PC-9 (cell line): ENCODE measurements around the gene EMC6. TPM values are rescaled to one million over a fixed set of nuclear protein-coding genes. Genes with fewer than 3 reads are reported as not detected.

Experiments
- BruUV-seq: library from RNA; stranded (reverse); fragments of 400-500 nt; replicated peaks from 2 replicates; lab custom pipeline; 2021; lab: Mats Ljungman, UMichigan
- CTCF ChIA-PET: fragments of 300-600 bp; sonication (Branson Sonifier 250); formaldehyde crosslinking; loops from one replicate; lab custom pipeline; 2022; ENCODE audit warnings: antibody characterized with exemption; lab: Charles Lee
- POLR2A ChIA-PET: fragments of 300-600 bp; sonication (Branson Sonifier 250); formaldehyde crosslinking; loops from one replicate; lab custom pipeline; 2022; ENCODE audit warnings: antibody characterized with exemption; ENCODE audit not compliant: unreplicated experiment; lab: Charles Lee
- DNase-seq, 2 experiments: peaks; one replicate each; pipeline versions ENCODE4 v3.0.0 to v3.0.0-alpha.2; 2015 to 2022; ENCODE audit warnings: mixed read lengths in 1 of 2
- H2AFZ ChIP-seq: fragments of 200-600 bp; sonication (generic); 2 replicates; pipeline ENCODE4 v1.8.1; 2017; ENCODE audit warnings: antibody characterized with exemption
- H3F3A ChIP-seq: fragments of 200-600 bp; sonication (generic); 2 replicates; pipeline ENCODE4 v1.8.1; 2017; ENCODE audit warnings: antibody characterized with exemption, mild to moderate bottlenecking, low read depth; ENCODE audit not compliant: insufficient read depth
- H3K27ac ChIP-seq: fragments of 200-600 bp; sonication (generic); 2 replicates; pipeline ENCODE4 v1.6.1; 2016; ENCODE audit warnings: mixed run types
- H3K27me3 ChIP-seq: fragments of 200-600 bp; sonication (generic); 2 replicates; pipeline ENCODE4 v1.6.1; 2016; ENCODE audit warnings: low read depth, mixed run types; ENCODE audit not compliant: insufficient read depth
- H3K36me3 ChIP-seq: fragments of 200-600 bp; sonication (generic); 2 replicates; pipeline ENCODE4 v1.6.1; 2016; ENCODE audit warnings: low read depth, mixed run types
- H3K4me1 ChIP-seq: fragments of 200-600 bp; sonication (generic); replicated peaks from 2 replicates; pipeline ENCODE4 v1.6.1; 2016; ENCODE audit warnings: mixed run types; ENCODE audit not compliant: insufficient read depth
- H3K4me2 ChIP-seq: fragments of 200-600 bp; sonication (generic); 2 replicates; pipeline ENCODE4 v1.6.1; 2017; ENCODE audit warnings: mixed run types
- H3K4me3 ChIP-seq: fragments of 200-600 bp; sonication (generic); 2 replicates; pipeline ENCODE4 v1.6.1; 2016; ENCODE audit warnings: mixed run types
- H3K79me2 ChIP-seq: fragments of 200-600 bp; sonication (generic); 2 replicates; pipeline ENCODE4 v1.6.1; 2017; ENCODE audit warnings: low read depth, mixed run types
- H3K9me2 ChIP-seq: fragments of 200-600 bp; sonication (generic); 2 replicates; pipeline ENCODE4 v1.8.1; 2017; ENCODE audit warnings: mild to moderate bottlenecking; ENCODE audit not compliant: insufficient read depth
- H3K9me3 ChIP-seq: fragments of 200-600 bp; sonication (generic); 2 replicates; pipeline ENCODE4 v1.8.1; 2016; ENCODE audit warnings: low read depth; ENCODE audit not compliant: insufficient read depth
- H4K20me1 ChIP-seq: fragments of 200-600 bp; sonication (generic); 2 replicates; pipeline ENCODE4 v1.8.1; 2017; ENCODE audit not compliant: insufficient read depth
- EZH2 ChIP-seq: fragments of 200-600 bp; sonication (generic); IDR thresholded peaks from 2 replicates; pipeline ENCODE4 v1.8.0; 2017; ENCODE audit warnings: antibody characterized with exemption, low read depth
- intact Hi-C: fragments of 100-400 bp; cut with micrococcal nuclease; formaldehyde crosslinking; loops from one replicate; pipeline ENCODE4 v1.10.0; 2022; ENCODE audit not compliant: unreplicated experiment
- total RNA-seq: library from RNA; stranded (reverse); gene quantifications from 2 replicates; pipeline ENCODE4 v1.2.3, GENCODE V29; 2021
- TF ChIP-seq, protein P1 (sequence below): fragments of 200-600 bp; sonication (generic); conservative IDR thresholded peaks from 2 replicates; pipeline ENCODE4 v1.6.1; 2017; ENCODE audit warnings: mixed run types, antibody characterized with exemption, mild to moderate bottlenecking, moderate library complexity

The EMC6 gene
- total RNA-seq, 1 experiment from 2014 or later = 89.9 TPM

- intact Hi-C loops = no loop called here
- Histone ChIP-seq H3K9me2 (no peaks in the 10 kb centered on the region; the same call in 1 of the 2 replicates), H3K27me3 (no peaks in the 10 kb centered on the region), H3K79me2 (no peaks in the 10 kb centered on the region), H2AFZ (no peak overlapping the region), H3K9me3 (no peaks in the 10 kb centered on the region), H3K4me1 (peaks cover 16% of the 10 kb centered on the region), H3K27ac (no peak overlapping the region), H3K4me3 (no peak overlapping the region), H3K4me2 (no peak overlapping the region), H3K36me3 (no peaks in the 10 kb centered on the region), H3F3A (peaks cover 18% of the 10 kb centered on the region; the same call in 1 of the 2 replicates), H4K20me1 (no peaks in the 10 kb centered on the region)
- no TSS peak for BruUV-seq
- POLR2A ChIA-PET = no interaction called here
- no peak for TF ChIP-seq EZH2
- TF ChIP-seq, protein P1, sequence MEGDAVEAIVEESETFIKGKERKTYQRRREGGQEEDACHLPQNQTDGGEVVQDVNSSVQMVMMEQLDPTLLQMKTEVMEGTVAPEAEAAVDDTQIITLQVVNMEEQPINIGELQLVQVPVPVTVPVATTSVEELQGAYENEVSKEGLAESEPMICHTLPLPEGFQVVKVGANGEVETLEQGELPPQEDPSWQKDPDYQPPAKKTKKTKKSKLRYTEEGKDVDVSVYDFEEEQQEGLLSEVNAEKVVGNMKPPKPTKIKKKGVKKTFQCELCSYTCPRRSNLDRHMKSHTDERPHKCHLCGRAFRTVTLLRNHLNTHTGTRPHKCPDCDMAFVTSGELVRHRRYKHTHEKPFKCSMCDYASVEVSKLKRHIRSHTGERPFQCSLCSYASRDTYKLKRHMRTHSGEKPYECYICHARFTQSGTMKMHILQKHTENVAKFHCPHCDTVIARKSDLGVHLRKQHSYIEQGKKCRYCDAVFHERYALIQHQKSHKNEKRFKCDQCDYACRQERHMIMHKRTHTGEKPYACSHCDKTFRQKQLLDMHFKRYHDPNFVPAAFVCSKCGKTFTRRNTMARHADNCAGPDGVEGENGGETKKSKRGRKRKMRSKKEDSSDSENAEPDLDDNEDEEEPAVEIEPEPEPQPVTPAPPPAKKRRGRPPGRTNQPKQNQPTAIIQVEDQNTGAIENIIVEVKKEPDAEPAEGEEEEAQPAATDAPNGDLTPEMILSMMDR = no peak
- CTCF ChIA-PET = interaction anchor here (1.1 kb wide), 1 partner anchor 15 kb away, joined by 9 read pairs; no protein-coding TSS in a partner anchor
- no peak for DNase-seq
Observed at GRCh38 chr17:3708366-3708765, 39.8 kb downstream of the EMC6 start.

DNA sequence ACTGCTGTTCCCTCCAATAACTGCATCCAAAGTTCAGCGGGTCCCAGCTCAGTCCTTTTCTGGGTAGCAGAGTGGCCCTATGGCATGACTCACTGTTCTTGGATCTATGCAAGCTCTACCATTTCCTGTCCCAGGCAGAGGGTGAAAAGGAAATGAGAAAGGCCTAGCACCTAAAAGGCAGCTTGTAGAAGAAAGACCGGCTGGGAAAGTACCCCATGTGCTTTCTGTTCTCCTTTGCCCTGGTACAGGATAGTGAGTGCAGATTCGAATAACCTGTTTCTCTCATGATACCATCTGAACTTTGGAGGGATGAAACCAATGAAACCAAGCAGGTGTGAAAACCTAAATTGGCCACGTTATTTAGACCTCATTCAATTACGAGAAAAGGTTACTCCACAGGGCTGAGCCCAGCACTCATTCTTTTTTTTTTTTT lies 42.4 kb downstream of the EMC6 start:
- H3K4me1 ChIP-seq = peaks cover 16% of the 10 kb centered on the region
- H3F3A ChIP-seq = peaks cover 18% of the 10 kb centered on the region; the same call in 1 of the 2 replicates
- intact Hi-C loops = no loop called here
- ChIA-PET CTCF (interaction anchor here (0.6 kb wide), 1 partner anchor 28 kb away, joined by 7 read pairs; no protein-coding TSS in a partner anchor), POLR2A (interaction anchor here (0.6 kb wide), 1 partner anchor 16 kb away, joined by 3 read pairs; no protein-coding TSS in a partner anchor)
- H3K9me2 ChIP-seq = no peaks in the 10 kb centered on the region; the same call in 1 of the 2 replicates
- peak; percentile 41 to 81 for DNase-seq
- no TSS peak for BruUV-seq
- no peak overlapping the region for H3K4me3 ChIP-seq
- no peak overlapping the region for H2AFZ ChIP-seq
- H4K20me1 ChIP-seq = no peaks in the 10 kb centered on the region
- no peaks in the 10 kb centered on the region for H3K9me3 ChIP-seq
- peak overlapping the region; percentile 32; the same call in 1 of the 2 replicates for H3K4me2 ChIP-seq
- H3K79me2 ChIP-seq = no peaks in the 10 kb centered on the region
- no peaks in the 10 kb centered on the region for H3K36me3 ChIP-seq
- no peaks in the 10 kb centered on the region for H3K27me3 ChIP-seq
- TF ChIP-seq, protein P1 = no peak
- TF ChIP-seq EZH2 = no peak
- H3K27ac ChIP-seq = peak overlapping the region; percentile 39

GRCh38 chr17:3712811-3713463 lies 44.3 kb downstream of the EMC6 start:
- Histone ChIP-seq H3K27me3 (no peaks in the 10 kb centered on the region), H3K9me3 (no peaks in the 10 kb centered on the region), H4K20me1 (no peaks in the 10 kb centered on the region), H3K27ac (no peak overlapping the region), H2AFZ (no peak overlapping the region), H3K4me2 (no peak overlapping the region), H3F3A (peaks cover 18% of the 10 kb centered on the region; the same call in 1 of the 2 replicates), H3K36me3 (peaks cover 18% of the 10 kb centered on the region), H3K4me3 (no peak overlapping the region), H3K9me2 (no peaks in the 10 kb centered on the region), H3K79me2 (no peaks in the 10 kb centered on the region), H3K4me1 (peaks cover 16% of the 10 kb centered on the region)
- ChIA-PET POLR2A (no interaction called here), CTCF (no interaction called here)
- BruUV-seq = no TSS peak
- no peak for DNase-seq
- TF ChIP-seq EZH2 = no peak
- intact Hi-C loops = no loop called here
